ENCODE results near the gene FGF12.

- no peak for TF ChIP-seq CTCF (IDR thresholded peaks at IDR 0.05)
- no peak for TF ChIP-seq POLR2AphosphoS5 (IDR thresholded peaks at IDR 0.05)
- TF ChIP-seq POLR2A (IDR thresholded peaks at IDR 0.05): no peak
Observed at GRCh38 chr3:192091831-192092230, 635.5 kb downstream of the FGF12 start.

Measured in breast epithelium (tissue), 3 donors.